HepG2 (cell line): ENCODE measurements around the gene CORO1A. TPM values are rescaled to one million over a fixed set of nuclear protein-coding genes. Genes with fewer than 3 reads are reported as not detected.
A peak's percentile ranks its signal among the peaks of the same experiment; 100 is the strongest.

ENCODE experiments used
- FOSL1 ChIP-seq: sonication (generic); formaldehyde crosslinking; IDR thresholded peaks from 2 replicates; pipeline ENCODE4 v1.9.0; 2021; ENCODE audit warnings: missing genetic modification reagents, borderline replicate concordance
- HNRNPL ChIP-seq: fragments of 200-400 bp; formaldehyde crosslinking; IDR thresholded peaks from 2 replicates; pipeline ENCODE4 v1.6.1; 2017; ENCODE audit warnings: mild to moderate bottlenecking, low read depth, low read length
- KDM6A ChIP-seq: IDR thresholded peaks from 2 replicates; pipeline ENCODE4 v1.6.1; 2016; ENCODE audit warnings: low read depth
- NRL ChIP-seq: sonication (generic); formaldehyde crosslinking; IDR thresholded peaks from 2 replicates; pipeline ENCODE4 v1.5.0; 2020; ENCODE audit warnings: missing genetic modification reagents, mild to moderate bottlenecking, moderate library complexity, borderline replicate concordance
- SALL2 ChIP-seq: sonication (generic); formaldehyde crosslinking; IDR thresholded peaks from 2 replicates; pipeline ENCODE4 v1.8.1; 2023; ENCODE audit warnings: mild to moderate bottlenecking, missing genetic modification reagents, inconsistent platforms
- SIX4 ChIP-seq: sonication (generic); formaldehyde crosslinking; IDR thresholded peaks from 2 replicates; pipeline ENCODE4 v1.4.0; 2020; ENCODE audit warnings: missing genetic modification reagents
- SMAD9 ChIP-seq: sonication (generic); formaldehyde crosslinking; IDR thresholded peaks from 2 replicates; pipeline ENCODE4 v1.5.1; 2020; ENCODE audit warnings: mild to moderate bottlenecking, missing genetic modification reagents
- TAF15 ChIP-seq: fragments of 200-400 bp; formaldehyde crosslinking; IDR thresholded peaks from one replicate; pipeline ENCODE4 v1.6.1; 2018; ENCODE audit warnings: mild to moderate bottlenecking, low read depth, low read length; ENCODE audit not compliant: poor library complexity, severe bottlenecking
- XRCC5 ChIP-seq: fragments of 200-400 bp; formaldehyde crosslinking; optimal IDR thresholded peaks from 2 replicates; pipeline ENCODE3; 2017; ENCODE audit warnings: mild to moderate bottlenecking, low read length
- ZFP1 ChIP-seq: IDR thresholded peaks from 2 replicates; pipeline ENCODE4 v1.6.1; 2016
- ZKSCAN1 ChIP-seq: fragments of 150-350 bp; IDR thresholded peaks from 2 replicates; pipeline ENCODE4 v1.6.1; 2014; ENCODE audit warnings: low read length
- ZMYM4 ChIP-seq: sonication (generic); formaldehyde crosslinking; IDR thresholded peaks from 2 replicates; pipeline ENCODE4 v1.8.1; 2023; ENCODE audit warnings: mild to moderate bottlenecking, missing genetic modification reagents
- ZNF160 ChIP-seq: sonication (generic); formaldehyde crosslinking; IDR thresholded peaks from 2 replicates; pipeline ENCODE4 v1.8.0; 2022; ENCODE audit warnings: mild to moderate bottlenecking, inconsistent platforms, missing genetic modification reagents
- ZNF546 ChIP-seq: sonication (generic); formaldehyde crosslinking; conservative IDR thresholded peaks from 2 replicates; pipeline ENCODE4 v1.8.1; 2023; ENCODE audit warnings: mild to moderate bottlenecking, missing genetic modification reagents
- ZNF646 ChIP-seq: sonication (generic); formaldehyde crosslinking; IDR thresholded peaks from 2 replicates; pipeline ENCODE4 v1.9.0; 2021; ENCODE audit warnings: mild to moderate bottlenecking, missing genetic modification reagents
- ZNF678 ChIP-seq: sonication (generic); formaldehyde crosslinking; IDR thresholded peaks from 2 replicates; pipeline ENCODE4 v1.4.0; 2020; ENCODE audit warnings: mild to moderate bottlenecking, missing genetic modification reagents
- ZNF761 ChIP-seq: sonication (generic); formaldehyde crosslinking; conservative IDR thresholded peaks from 2 replicates; pipeline ENCODE4 v1.4.0; 2020; ENCODE audit warnings: mild to moderate bottlenecking, missing genetic modification reagents
- polyA plus RNA-seq, 8 experiments: library from polyadenylated mRNA; depleted of rRNA in 3 of 8; stranded (reverse) in 7 of 8; unstranded in 1 of 8; fragments of >200 nt; fragmentation: Illumina TruSeq in 4 of 8; extraction: Trizol in 4 of 8; gene quantifications; 2 replicates each; pipeline versions ENCODE4 v1.2.1 to v1.2.3, GENCODE V29; 2011 to 2016; ENCODE audit warnings: low read depth in 4 of 8, missing spikeins in 1 of 8, mixed read lengths in 1 of 8; ENCODE audit not compliant: insufficient read depth in 1 of 8
- total RNA-seq, 5 experiments: library from RNA; depleted of rRNA; stranded (reverse); fragments of >200 nt; fragmentation: Illumina TruSeq; extraction: Trizol; gene quantifications; 2 replicates each; pipeline ENCODE4 v1.2.3, GENCODE V29; 2016; ENCODE audit warnings: low read depth in 1 of 5
- TF ChIP-seq, protein P1 (sequence below): sonication (generic); formaldehyde crosslinking; IDR thresholded peaks from 2 replicates; pipeline ENCODE4 v1.8.0; 2022; ENCODE audit warnings: mild to moderate bottlenecking, missing genetic modification reagents; ENCODE audit not compliant: insufficient replicate concordance
- TF ChIP-seq, protein P2 (sequence below): sonication (generic); formaldehyde crosslinking; IDR thresholded peaks from 2 replicates; pipeline ENCODE4 v1.5.0; 2020; ENCODE audit warnings: mild to moderate bottlenecking, low read depth, missing genetic modification reagents, borderline replicate concordance
- TF ChIP-seq, protein P3 (sequence below): IDR thresholded peaks from 2 replicates; pipeline ENCODE4 v1.6.1; 2016; ENCODE audit warnings: low read depth, borderline replicate concordance

Gene CORO1A
- total and polyA plus RNA-seq, 2 of the 13 experiments (the other 11 are each of a cell fraction or from before 2014, with no cell fraction given), result 6.5 to 12.9 TPM

GRCh38 chr16:30139583-30140481 lies 43.6 kb upstream of the CORO1A start (continued):
- TF ChIP-seq, protein P1, sequence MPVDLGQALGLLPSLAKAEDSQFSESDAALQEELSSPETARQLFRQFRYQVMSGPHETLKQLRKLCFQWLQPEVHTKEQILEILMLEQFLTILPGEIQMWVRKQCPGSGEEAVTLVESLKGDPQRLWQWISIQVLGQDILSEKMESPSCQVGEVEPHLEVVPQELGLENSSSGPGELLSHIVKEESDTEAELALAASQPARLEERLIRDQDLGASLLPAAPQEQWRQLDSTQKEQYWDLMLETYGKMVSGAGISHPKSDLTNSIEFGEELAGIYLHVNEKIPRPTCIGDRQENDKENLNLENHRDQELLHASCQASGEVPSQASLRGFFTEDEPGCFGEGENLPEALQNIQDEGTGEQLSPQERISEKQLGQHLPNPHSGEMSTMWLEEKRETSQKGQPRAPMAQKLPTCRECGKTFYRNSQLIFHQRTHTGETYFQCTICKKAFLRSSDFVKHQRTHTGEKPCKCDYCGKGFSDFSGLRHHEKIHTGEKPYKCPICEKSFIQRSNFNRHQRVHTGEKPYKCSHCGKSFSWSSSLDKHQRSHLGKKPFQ, result peak; percentile 56
- TF ChIP-seq NRL (CRISPR knock-in tag) (no peak; the same call in 1 of the 2 replicates), FOSL1 (CRISPR knock-in tag) (no peak), HNRNPL (0 out of 2 replicates have a peak, but pooled peaks have one; percentile 23), ZNF160 (no peak), ZNF761 (CRISPR knock-in tag) (peak; percentile 84; the same call in 1 of the 2 replicates), TAF15 (no peak), SIX4 (CRISPR knock-in tag) (peak; percentile 82), XRCC5 (no peak), ZKSCAN1 (peak; percentile 67; the same call in 1 of the 2 replicates), KDM6A (peak; percentile 99), ZNF678 (CRISPR knock-in tag) (peak; percentile 18; the same call in 1 of the 2 replicates), SALL2 (CRISPR knock-in tag) (peak; percentile 10; the same call in 1 of the 2 replicates), ZNF546 (CRISPR knock-in tag) (0 out of 2 replicates have a peak, but pooled peaks have one; percentile 21), SMAD9 (CRISPR knock-in tag) (no peak), ZFP1 (peak; percentile 94), ZNF646 (CRISPR knock-in tag) (no peak), ZMYM4 (CRISPR knock-in tag) (peak; percentile 68)
- TF ChIP-seq, protein P2, sequence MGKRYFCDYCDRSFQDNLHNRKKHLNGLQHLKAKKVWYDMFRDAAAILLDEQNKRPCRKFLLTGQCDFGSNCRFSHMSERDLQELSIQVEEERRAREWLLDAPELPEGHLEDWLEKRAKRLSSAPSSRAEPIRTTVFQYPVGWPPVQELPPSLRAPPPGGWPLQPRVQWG, result no peak
- TF ChIP-seq, protein P3, sequence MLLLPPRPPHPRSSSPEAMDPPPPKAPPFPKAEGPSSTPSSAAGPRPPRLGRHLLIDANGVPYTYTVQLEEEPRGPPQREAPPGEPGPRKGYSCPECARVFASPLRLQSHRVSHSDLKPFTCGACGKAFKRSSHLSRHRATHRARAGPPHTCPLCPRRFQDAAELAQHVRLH (CRISPR knock-in tag), result peak; percentile 24
